ENCODE data around the gene S100A2.

DNA sequence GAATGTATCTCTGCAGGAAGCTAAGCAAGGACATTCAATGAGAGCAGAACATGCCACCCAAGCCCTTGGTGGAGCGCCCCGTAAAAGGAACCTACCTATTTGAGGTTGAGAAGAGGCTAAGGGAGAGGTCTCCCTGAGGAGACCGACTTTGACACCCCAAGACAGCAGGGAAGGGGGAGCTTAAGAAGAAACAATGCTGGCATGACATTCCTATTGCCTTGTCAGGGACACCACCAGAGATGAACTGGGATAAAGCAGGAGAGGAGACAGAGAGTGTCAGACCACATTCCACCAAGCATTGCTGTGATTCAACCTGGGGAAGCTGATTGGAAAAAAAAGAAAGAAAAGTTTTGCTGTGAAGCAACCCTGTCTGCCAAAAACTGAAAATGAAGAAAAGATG lies 13.3 kb upstream of the S100A2 start:
- TF ChIP-seq, protein P1, sequence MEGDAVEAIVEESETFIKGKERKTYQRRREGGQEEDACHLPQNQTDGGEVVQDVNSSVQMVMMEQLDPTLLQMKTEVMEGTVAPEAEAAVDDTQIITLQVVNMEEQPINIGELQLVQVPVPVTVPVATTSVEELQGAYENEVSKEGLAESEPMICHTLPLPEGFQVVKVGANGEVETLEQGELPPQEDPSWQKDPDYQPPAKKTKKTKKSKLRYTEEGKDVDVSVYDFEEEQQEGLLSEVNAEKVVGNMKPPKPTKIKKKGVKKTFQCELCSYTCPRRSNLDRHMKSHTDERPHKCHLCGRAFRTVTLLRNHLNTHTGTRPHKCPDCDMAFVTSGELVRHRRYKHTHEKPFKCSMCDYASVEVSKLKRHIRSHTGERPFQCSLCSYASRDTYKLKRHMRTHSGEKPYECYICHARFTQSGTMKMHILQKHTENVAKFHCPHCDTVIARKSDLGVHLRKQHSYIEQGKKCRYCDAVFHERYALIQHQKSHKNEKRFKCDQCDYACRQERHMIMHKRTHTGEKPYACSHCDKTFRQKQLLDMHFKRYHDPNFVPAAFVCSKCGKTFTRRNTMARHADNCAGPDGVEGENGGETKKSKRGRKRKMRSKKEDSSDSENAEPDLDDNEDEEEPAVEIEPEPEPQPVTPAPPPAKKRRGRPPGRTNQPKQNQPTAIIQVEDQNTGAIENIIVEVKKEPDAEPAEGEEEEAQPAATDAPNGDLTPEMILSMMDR (IDR thresholded peaks at IDR 0.05; ENCODE audit: low read depth, low read length, poor library complexity, severe bottlenecking), result no peak
- TF ChIP-seq EZH2phosphoT487 (IDR thresholded peaks at IDR 0.05; ENCODE audit: borderline replicate concordance, low read length), result no peak

Data from DOHH2 (cell line).